Left cardiac atrium (tissue), 4 donors: Measurements from ENCODE around the gene CCDC12. TPM values are rescaled to one million over a fixed set of nuclear protein-coding genes. Genes with fewer than 3 reads are reported as not detected.

Source experiments
- ATAC-seq, 2 donors: fragments of 200-7000 bp; cut with Tn5 transposase; one replicate each; pipeline ENCODE4 v1.9.1; 2020; ENCODE audit warnings: mild to moderate bottlenecking in 2 of 2, moderate library complexity in 2 of 2
- DNase-seq: peaks from one replicate; pipeline ENCODE4 v3.0.0-alpha.2; 2020
- intact Hi-C, 2 donors: fragments of 100-400 bp; cut with DNase I; formaldehyde crosslinking; loops; one replicate each; pipeline versions ENCODE4 v1.14.1 to v1.15.1; 2022 to 2023
- total RNA-seq, 2 donors: library from RNA; stranded (reverse); fragmentation: NEBNext Ultra II Directional; extraction: Animal tissue kit (Norgen Biotek cat#: 25700); gene quantifications; one replicate each; pipeline ENCODE4 v1.2.1, GENCODE V29; 2021
- donor health status: DM: no; HTN: yes; CAD: no.
- donor health status: DM: no; HTN: yes; CAD: no; lungs with severe emphysema.
- donor health status: DM: yes; HTN: yes; CAD: no.
- donor health status: Dilated cardiomyopathy.

CCDC12 gene
- total RNA-seq, 2 donors from 2014 or later, result 24.2 to 38.4 TPM

GRCh38 chr3:46950177-46950576 lies 26.4 kb downstream of the CCDC12 start:
- no peak for DNase-seq
- no peak for ATAC-seq
- intact Hi-C loops, result no loop called here

- intact Hi-C loops, result no loop called here
Measured at GRCh38 chr3:46948830-46949671, 27.5 kb downstream of the CCDC12 start.

DNA sequence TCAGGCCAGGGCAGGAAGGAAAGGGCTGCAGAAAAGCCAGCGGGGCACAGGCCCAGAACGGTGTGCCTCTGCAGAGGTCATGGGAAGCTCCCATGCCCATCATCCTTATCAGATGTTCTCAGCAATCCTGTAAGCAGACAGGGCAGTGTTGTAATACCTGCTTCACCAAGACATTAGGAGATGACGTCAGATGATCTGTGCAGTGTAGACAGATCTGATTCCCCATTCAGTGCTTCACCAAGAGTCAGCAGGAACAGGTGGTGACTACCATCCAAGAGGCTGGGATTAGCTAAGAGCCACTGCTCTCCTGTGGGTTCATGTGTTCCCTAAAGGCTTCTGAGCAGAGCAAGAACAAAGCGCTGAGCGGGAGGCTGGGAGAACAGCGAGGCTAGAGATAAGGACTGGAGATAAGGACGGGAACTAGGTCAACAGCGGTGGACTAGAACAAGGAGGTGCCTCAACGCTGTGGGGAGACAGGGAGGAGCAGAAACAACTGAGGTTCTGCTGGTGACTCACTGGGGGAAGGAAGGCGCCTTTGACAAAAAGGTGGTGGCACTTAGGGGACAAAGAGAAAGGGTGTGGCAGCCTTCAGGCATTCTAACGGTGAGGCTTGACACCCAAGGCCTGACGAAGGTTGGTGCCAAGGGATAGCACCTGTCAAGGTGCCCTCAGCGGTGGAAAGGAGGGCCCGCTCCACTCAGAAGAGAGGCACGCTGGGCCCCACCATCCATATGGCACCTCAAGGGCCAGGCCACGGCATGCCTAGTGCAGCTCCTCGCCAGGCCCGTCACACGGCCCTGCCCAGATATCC lies 28.4 kb downstream of the CCDC12 start:
- DNase-seq, result peak; percentile 70
- intact Hi-C loops, result no loop called here
- ATAC-seq, result peak; percentile 41 to 77

More at GRCh38 chr3:46948830-46949671, 27.5 kb downstream of the CCDC12 start:
- DNase-seq (peak; percentile 65), ATAC-seq (peak; percentile 24 to 45)

- intact Hi-C loops, result no loop called here
- no peak for ATAC-seq
Measured at GRCh38 chr3:46947546-46947901, 29.0 kb downstream of the CCDC12 start.

DNA sequence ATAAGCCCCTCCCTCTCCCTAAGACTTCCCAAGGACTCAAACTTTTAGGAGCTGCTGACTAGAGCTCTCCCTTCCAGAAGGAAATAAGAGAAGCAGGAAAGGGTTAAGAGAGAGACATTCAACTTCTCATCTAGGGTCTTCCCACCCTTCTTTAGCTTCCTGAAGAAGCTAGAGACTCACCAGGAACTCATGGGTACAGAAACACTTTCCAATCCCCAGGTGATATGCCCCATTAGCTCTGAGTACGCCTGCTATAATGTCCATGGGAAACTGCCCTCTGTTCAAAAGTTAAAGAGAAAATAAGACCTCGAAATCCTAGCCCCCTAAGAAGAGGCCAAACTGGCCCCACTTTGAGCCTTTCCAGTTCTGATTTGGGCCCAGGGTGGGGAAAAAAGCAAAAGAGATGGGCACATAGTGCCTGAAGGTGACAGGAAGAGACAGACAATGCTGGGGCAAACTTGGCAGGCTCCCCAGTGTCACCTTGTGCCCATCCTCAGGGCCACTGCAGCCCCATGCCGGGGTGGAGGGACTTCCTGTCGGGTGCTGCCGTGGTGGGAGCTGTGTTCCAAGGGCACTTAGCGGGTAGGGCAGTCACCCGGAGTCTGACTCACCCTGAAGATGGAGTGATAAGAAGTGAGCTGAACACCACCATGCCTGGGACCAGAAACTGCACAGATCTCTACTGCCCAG lies 29.5 kb downstream of the CCDC12 start:
- intact Hi-C loops, result no loop called here
- ATAC-seq (peak; percentile 25 to 42), DNase-seq (peak; percentile 50)

More at GRCh38 chr3:46947546-46947901, 29.0 kb downstream of the CCDC12 start:
- DNase-seq, result no peak

GRCh38 chr3:46946416-46946815 lies 30.1 kb downstream of the CCDC12 start:
- ATAC-seq, result no peak
- DNase-seq, result peak; percentile 25
- intact Hi-C loops, result no loop called here

GRCh38 chr3:46944191-46944590 lies 32.4 kb downstream of the CCDC12 start:
- intact Hi-C loops, result no loop called here
- ATAC-seq (peak; percentile 3 to 19), DNase-seq (peak; percentile 25)

DNA sequence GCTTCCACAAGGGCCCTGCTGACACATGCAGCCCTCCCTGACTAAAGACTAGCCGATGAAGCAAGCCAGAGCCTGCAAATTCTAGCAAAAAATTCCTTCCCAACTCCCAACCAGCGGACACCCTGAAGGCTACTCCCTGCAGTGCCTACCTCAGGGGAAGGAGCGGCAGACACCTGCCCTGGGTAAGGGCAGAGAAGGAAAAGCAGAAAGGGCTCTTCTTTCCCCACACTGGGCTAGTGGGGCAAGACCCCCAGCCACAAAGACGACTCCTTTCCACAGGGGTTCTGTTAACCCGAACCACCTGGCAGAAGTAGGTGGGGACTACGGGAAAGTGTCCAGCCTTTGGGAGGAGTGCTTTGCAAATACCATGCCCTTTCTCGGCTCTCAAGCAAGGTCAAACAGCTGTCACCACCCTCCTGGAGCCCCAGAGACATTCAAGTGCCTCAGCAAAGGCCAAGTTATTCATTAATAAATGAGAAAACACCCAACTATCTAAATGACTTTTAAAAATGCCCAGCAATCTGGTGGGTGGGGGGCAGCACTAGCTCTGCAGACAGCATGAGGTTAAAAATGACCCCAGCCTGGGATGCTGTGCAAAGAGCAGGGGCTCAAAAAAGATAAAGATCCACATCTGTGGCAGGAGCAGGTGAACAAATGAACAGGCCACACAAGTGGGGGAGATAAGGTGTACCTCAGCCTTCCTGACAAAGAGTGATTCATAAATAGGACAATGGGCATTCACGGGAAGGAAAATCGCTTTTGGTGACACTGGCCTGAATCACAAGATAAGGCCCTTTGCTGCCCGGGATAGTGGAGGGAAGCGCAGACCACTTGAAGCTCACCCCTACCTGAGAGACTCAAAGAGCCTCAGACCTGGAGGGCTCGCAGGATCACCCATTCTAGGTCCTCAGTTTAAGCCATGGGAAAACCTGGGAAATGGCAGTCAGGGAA lies 33.0 kb downstream of the CCDC12 start:
- intact Hi-C loops, result no loop called here
- DNase-seq (peak; percentile 42), ATAC-seq (peak in 1 of 2 donors; percentile 40)

DNA sequence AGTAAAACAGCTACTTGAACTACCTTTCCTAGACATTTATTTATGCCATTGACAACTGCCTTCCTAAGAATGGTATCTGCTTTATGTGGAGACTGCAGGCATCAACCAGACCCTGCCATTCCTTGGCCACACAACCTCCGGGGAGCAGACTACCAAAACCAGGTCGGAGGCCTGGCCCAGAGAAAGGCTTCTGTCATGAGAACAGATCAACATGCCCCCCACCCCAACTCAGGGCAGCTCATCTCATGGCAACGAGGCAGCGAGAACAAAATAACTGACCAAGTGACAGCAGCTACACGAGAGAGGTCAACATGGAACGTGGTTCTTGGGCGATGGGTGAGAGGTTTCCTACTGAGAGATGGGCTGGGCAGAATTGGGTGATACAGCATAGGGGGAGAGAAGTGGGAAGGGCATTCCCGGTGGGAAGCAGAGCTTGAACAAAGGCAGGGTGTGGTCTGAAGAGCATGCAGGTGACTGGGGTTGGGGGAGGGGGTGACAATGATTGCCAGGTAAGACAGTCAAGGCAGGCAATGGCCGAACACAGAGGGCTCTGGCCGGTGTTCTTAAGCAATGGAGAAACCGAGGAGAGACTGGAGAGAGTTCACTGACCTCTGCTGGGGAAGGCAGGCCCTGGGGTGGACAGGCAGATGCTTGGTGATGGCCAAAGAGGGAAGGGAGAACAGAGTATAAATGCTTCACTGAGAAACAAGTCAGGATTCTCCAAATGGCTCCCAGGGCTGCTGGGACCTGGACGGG lies 33.9 kb downstream of the CCDC12 start:
- ATAC-seq (no peak), DNase-seq (peak; percentile 16)

DNA sequence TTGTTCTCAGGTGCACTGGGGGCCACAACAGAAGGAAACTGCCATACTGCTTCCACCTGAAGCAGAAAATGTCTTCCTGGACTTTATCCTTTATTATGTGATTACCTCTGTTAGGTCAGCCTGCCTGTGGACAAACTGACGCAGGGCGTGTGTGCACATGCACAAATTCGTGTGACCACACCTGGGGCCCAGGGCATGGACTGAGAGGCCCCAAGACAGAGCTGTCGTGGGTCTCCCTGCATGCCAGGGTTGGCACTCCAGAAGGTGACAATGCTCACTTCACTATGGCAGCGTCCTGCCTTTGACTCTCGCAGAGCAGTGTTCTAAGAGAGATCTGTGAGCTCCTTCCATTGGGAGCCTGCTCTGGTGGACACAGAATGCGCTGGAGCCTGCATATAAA lies 34.5 kb downstream of the CCDC12 start:
- intact Hi-C loops, result no loop called here
- peak; percentile 2 for DNase-seq
- ATAC-seq, result no peak

More for the DNA sequence above, 33.9 kb downstream of the CCDC12 start:
- intact Hi-C loops, result no loop called here

DNA sequence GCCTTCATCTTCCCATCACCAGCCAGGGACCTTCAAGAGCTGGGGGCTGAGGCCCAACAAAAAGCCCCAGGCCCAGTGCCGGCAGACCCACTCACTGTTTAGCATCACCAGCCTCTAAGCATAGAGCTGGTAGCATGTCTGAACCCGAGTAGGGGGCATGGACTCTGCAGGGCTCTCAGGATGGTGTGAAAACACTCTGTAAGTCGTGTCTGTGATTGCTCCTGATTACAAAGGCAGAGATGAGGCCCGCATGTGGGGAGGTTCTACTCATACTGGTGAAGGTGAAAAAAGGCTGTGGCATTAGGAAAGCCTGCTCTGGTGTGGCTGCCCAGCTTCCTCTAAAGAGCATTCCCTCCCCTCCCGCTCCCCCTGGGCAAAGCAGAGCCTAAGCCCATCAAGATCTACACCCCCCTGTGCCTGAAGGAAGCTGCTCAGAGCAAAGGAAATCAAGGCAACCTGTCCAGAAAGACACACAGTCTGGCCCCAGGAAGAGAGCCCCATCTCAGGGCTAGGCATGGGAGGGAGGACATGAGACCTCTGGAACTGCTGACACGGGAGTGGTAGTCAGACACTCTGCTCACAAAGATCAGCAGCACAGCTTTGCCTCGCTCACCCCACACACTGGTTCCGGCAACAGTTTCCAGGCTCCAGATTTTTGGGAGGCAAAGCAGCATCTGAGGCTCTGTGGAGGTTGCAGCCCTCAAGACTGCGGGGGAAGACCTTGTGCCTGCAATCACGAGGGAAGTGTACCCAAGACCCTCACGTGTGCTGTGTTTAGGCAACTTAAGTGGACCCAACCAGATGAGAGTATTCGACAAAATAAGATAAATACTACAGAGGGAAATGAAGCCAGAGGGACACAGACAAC lies 36.7 kb downstream of the CCDC12 start:
- DNase-seq (no peak), ATAC-seq (no peak)
- intact Hi-C loops, result no loop called here

DNA sequence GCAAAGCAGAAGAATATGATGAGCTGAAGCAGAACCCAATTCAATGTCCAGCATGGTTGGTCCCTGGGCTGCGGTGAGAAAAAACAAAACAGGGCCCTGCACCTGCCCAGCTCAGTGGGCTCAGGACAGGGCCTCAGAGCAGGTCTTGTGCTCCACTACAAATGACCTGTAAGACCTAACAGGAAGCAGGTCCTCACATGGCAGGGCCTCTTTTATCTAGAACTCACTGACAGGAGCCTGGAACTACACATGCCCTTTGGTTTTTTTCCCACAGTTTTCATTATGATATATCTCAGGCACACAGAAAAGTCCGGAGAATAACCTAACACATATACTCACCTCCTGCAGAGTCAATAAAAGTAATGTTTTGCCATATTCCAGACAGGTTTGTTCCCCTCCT lies 38.4 kb downstream of the CCDC12 start:
- no peak for DNase-seq
- ATAC-seq, result no peak
- intact Hi-C loops, result no loop called here

DNA sequence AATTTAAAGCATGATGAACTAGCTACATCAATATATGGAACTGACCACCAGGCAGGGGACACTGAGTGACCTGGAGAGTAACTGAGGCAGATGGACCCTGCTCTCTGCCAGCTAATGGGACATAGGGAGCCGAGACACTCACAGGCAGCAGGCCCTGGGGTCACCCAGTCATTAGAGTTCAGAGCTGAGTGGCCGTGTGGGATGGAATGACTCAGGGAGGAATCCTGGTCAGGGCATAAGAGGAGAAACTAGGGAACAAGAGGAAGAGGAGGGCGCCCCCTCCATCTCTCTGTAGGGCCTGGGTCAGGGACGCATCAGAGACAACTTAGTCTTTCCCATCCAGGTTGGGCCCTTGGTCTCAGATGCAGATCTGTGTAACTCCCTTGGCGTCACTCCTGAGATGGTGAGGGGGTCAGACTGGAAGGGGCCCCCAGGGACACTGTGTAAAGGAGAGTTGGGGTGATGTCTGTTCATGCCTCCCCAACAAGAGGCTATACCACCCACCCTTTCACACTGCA lies 39.8 kb downstream of the CCDC12 start:
- intact Hi-C loops, result no loop called here
- DNase-seq (no peak), ATAC-seq (no peak)

- intact Hi-C loops, result no loop called here
- DNase-seq, result no peak
Measured at GRCh38 chr3:46935989-46936558, 40.5 kb downstream of the CCDC12 start.

GRCh38 chr3:46935168-46935858 lies 41.2 kb downstream of the CCDC12 start:
- peak; percentile 91 to 94 for ATAC-seq
- DNase-seq, result peak; percentile 91
- intact Hi-C loops, result no loop called here

More at GRCh38 chr3:46935989-46936558, 40.5 kb downstream of the CCDC12 start:
- no peak for ATAC-seq
